Tibial nerve (tissue), 4 donors: ENCODE results near the gene YPEL4.

Source experiments
- EP300 ChIP-seq, 2 donors: sonication (generic); formaldehyde crosslinking; IDR thresholded peaks; one replicate each; pipeline ENCODE4 v1.6.1; 2017; ENCODE audit warnings: antibody characterized with exemption in 2 of 2, mild to moderate bottlenecking in 1 of 2
- POLR2A ChIP-seq, 2 donors: fragments of 450-650 bp; IDR thresholded peaks; one replicate each; pipeline ENCODE4 v1.6.1; 2017; ENCODE audit warnings: antibody characterized with exemption in 2 of 2, mild to moderate bottlenecking in 2 of 2, moderate library complexity in 2 of 2
- TF ChIP-seq, protein P1 (sequence below), 5 experiments: fragments of 200-600 bp in 3 of 5; fragments of 450-650 bp in 2 of 5; sonication (generic) in 3 of 5; IDR thresholded peaks; one replicate each; pipeline ENCODE4 v1.5.1; 2016 to 2019; ENCODE audit warnings: antibody characterized with exemption in 5 of 5, mild to moderate bottlenecking in 3 of 5, moderate library complexity in 2 of 5

DNA sequence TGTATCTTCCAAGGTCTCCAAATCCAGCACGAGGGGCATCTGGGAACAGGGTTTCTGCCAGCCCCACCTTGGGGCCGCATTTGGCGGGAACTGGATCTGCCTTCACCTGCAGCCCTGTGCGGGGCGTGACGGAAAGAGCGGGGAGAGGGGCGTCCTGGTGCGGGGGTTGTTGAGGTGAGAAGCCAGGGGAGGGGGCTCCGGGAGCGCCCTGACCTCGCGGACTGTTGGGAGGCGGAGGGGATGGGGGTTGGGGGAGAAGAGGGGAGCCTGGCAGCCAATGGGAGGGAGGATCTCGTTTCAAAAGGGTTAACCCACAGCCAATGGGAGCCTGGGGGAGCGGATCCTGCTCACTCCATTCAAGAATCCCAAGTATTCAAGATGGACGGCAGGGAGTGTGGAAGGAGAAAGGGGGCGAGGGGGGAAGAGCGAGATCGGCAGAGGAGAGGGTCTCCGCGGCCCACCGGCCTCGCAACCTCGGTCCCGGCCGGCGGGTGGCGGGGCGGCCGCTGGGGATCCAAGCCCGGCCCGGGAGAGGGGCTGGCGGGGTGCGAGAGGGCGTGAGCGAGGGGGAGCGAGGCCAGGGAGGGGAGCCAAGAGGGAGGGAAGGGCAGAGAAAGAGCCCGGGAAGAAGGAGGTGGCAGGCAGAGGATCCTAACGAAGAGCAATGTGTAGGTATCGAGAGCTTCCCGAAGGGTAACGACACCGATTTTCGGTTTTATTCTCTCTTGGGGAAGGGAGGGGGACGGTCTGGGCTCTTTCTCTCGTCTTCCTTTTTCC is 11.5 kb downstream of the YPEL4 start:
- TF ChIP-seq POLR2A (IDR thresholded peaks at IDR 0.05) (no peak), EP300 (IDR thresholded peaks at IDR 0.05) (peak in 1 of 2 donors; percentile 61)
- TF ChIP-seq, protein P1, sequence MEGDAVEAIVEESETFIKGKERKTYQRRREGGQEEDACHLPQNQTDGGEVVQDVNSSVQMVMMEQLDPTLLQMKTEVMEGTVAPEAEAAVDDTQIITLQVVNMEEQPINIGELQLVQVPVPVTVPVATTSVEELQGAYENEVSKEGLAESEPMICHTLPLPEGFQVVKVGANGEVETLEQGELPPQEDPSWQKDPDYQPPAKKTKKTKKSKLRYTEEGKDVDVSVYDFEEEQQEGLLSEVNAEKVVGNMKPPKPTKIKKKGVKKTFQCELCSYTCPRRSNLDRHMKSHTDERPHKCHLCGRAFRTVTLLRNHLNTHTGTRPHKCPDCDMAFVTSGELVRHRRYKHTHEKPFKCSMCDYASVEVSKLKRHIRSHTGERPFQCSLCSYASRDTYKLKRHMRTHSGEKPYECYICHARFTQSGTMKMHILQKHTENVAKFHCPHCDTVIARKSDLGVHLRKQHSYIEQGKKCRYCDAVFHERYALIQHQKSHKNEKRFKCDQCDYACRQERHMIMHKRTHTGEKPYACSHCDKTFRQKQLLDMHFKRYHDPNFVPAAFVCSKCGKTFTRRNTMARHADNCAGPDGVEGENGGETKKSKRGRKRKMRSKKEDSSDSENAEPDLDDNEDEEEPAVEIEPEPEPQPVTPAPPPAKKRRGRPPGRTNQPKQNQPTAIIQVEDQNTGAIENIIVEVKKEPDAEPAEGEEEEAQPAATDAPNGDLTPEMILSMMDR (IDR thresholded peaks at IDR 0.05), result no peak
